Epithelial cell of proximal tubule (primary cell): Measurements from ENCODE around the gene AHI1. TPM values are rescaled to one million over a fixed set of nuclear protein-coding genes. Genes with fewer than 3 reads are reported as not detected.

Experiments used
- DNase-seq: peaks from one replicate; pipeline ENCODE4 v3.0.0-alpha.2; 2011; ENCODE audit warnings: low read depth
- H3K4me3 ChIP-seq: 2 replicates; pipeline ENCODE4 v1.5.1; 2011; ENCODE audit warnings: low read depth, mild to moderate bottlenecking, low read length
- total RNA-seq: library from RNA; depleted of rRNA; stranded (reverse); fragments of >200 nt; gene quantifications from 2 replicates; pipeline ENCODE4 v1.2.3, GENCODE V29; 2015
- TF ChIP-seq, protein P1 (sequence below): conservative IDR thresholded peaks from 2 replicates; pipeline ENCODE4 v1.5.1; 2012; ENCODE audit warnings: low read depth, mild to moderate bottlenecking, low read length

AHI1 gene
- total RNA-seq, 1 donor from 2014 or later, result 7.5 TPM

DNA sequence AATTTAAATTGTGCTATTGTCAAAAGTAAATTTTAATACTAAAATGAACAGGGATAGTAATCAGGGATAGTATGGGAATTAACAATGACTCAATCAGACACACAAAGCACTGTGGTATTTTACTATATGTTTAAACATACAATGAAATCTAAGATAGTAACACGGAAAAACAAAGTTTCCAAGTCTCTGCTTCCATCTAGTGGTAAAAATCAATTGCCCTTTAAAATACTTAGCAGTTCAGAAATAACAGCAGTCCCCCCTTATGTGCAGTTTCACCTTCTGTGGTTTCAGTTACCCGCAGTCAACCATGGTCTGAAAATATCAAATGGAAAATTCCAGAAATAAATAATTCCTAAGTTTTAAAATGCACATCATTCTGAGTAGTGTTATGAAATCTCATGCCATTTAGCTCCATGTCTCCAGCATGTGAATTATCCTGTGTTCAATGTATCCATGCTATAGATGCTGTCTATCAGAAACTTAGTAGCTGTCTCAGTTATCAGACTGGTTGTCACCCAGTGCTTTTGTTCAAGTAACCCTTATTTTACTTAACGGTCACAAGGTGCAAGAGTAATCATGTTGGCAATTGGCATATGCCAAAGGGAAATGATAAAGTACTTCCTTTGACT lies 58.5 kb downstream of the AHI1 start:
- DNase-seq, result no peak
- TF ChIP-seq, protein P1, sequence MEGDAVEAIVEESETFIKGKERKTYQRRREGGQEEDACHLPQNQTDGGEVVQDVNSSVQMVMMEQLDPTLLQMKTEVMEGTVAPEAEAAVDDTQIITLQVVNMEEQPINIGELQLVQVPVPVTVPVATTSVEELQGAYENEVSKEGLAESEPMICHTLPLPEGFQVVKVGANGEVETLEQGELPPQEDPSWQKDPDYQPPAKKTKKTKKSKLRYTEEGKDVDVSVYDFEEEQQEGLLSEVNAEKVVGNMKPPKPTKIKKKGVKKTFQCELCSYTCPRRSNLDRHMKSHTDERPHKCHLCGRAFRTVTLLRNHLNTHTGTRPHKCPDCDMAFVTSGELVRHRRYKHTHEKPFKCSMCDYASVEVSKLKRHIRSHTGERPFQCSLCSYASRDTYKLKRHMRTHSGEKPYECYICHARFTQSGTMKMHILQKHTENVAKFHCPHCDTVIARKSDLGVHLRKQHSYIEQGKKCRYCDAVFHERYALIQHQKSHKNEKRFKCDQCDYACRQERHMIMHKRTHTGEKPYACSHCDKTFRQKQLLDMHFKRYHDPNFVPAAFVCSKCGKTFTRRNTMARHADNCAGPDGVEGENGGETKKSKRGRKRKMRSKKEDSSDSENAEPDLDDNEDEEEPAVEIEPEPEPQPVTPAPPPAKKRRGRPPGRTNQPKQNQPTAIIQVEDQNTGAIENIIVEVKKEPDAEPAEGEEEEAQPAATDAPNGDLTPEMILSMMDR, result peak; percentile 54
- H3K4me3 ChIP-seq, result no peak overlapping the region

DNA sequence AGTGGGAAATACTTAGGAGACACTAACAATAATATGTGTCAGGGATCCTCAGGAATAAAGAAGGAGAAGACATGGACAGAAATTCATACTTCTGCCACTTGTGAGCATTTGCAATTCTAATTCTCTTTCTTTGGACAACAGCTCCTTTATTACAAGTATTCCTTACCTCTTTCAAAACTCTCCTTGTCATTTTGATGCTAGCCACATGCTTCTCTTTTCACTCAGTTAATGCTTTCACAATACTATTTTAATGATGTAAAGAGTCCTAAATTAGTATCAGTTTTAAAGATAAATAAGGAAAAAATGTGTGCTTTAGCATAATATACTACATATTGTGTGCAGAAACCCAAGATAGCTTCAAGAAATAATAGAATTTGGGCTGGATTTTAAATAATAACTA lies 62.5 kb downstream of the AHI1 start:
- H3K4me3 ChIP-seq, result no peak overlapping the region
- TF ChIP-seq, protein P1, result no peak
- DNase-seq, result no peak

DNA sequence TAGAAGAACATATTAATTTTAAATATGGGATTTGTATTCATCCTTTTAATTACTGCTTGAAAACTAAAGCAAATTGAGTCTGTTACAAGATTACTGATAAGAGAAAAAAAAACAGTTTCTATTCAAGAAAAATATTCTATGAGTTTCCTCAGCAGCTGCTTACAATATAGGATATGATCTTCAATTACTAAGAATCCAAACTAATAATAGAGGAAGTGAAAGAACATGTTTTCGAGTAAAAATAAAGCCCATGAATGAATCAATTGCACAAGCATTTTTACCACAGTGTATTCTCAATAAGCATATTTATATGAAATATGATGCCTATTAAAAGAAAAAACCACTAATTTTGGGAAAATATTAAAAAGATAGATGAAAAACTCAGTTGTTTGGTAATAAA lies 63.4 kb downstream of the AHI1 start:
- TF ChIP-seq, protein P1, result no peak
- H3K4me3 ChIP-seq, result no peak overlapping the region
- no peak for DNase-seq

DNA sequence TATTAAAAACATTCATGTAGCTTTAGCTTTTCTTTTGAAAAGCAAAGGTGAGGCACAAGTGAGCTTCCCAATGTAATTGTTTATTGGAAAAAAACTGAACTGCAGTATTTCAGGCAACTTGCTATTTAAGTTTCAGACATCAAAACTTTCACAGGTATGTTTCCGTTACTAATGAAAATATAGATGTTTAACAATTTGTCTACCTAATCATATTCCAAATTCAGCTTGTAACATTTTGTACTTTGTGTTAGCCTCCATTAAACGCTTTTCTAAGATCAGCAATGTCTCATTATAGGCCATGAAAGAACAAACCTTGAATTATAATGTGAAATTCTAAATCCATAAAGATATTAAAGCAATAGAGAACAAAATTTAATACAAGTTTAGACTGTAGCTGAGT lies 69.5 kb downstream of the AHI1 start:
- TF ChIP-seq, protein P1, result no peak
- H3K4me3 ChIP-seq, result no peak overlapping the region
- DNase-seq, result no peak

DNA sequence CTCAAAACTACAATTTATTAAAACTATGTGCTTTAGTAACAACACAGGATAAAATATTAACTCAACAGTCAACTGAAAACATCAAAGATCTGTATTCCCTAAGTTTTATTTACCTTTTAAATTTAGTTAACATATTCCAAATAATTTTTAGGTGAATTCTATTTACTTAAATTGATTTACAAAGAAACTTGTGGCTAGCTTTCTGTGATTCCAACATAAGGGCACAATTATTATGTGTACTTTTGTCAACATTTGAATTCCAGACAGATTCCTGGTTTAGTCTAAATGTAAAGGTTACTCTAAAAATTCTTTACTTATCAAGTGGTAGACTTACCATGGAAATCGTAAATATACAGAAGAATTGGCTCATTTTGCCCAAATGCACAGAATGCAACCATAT lies 70.7 kb downstream of the AHI1 start:
- H3K4me3 ChIP-seq, result no peak overlapping the region
- no peak for DNase-seq
- TF ChIP-seq, protein P1, result no peak

DNA sequence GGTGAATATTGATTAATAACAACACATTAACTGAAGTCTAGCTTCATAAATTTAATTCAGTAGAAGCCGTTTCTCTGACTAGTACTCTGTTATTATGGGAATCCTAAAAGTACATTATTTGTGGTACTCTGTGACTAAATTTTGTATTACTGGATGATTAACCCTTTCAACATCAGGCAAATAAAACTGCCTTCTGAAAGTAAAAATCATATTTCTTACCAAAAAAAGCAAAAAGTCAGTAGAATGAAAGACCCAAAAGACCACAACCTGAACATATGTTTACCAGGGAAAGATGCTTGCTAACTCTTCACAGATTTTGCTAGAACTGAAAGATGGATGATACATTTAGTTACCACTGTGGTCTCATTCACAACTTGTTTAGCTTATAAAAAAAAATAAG lies 73.2 kb downstream of the AHI1 start:
- no peak overlapping the region for H3K4me3 ChIP-seq
- TF ChIP-seq, protein P1, result no peak
- DNase-seq, result no peak

DNA sequence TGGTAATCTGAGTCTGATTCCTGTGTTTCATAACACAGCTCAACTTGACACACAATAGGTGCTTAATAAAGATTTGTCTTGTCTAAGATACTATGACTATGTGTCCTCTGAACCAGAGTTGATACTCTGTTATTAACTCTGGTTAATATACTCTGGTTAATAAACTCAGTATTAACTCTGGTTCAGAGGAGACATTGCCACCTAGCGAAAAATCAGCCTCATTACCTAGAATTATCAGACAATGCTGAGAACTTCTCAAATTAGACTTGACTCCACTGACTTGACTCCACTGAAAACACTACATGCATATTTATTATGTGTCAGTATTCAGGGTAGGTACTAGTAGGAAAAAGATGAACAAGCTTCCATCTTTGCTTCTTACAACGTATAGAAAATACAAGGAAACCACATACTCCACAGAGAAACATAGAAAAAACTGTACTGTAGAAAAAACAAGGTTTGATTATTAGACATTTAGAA lies 73.9 kb downstream of the AHI1 start:
- TF ChIP-seq, protein P1, result peak; percentile 68
- DNase-seq, result peak; percentile 16
- H3K4me3 ChIP-seq, result no peak overlapping the region
